RWPE1 (cell line): ENCODE data around the gene SLC10A1.

Experiments used
- CTCF ChIA-PET: fragments of 350-600 bp; sonication (Branson Sonifier 250); formaldehyde crosslinking; extraction: SDS; loops from one replicate; lab custom pipeline; 2021; lab: Yijun Ruan, JAX
- POLR2A ChIA-PET: fragments of 400-600 bp; formaldehyde crosslinking; extraction: SDS; loops from one replicate; lab custom pipeline; 2020; ENCODE audit warnings: antibody characterized with exemption; ENCODE audit not compliant: low non-redundant PET; lab: Yijun Ruan, JAX
- DNase-seq: peaks from one replicate; pipeline ENCODE4 v3.0.0; 2012; ENCODE audit warnings: low spot score
- H3K27ac ChIP-seq: fragments of 450-650 bp; 2 replicates; pipeline ENCODE4 v1.5.1; 2017
- CTCF ChIP-seq: fragments of 450-650 bp; conservative IDR thresholded peaks from 2 replicates; pipeline ENCODE4 v1.5.1; 2017; ENCODE audit warnings: low read depth, mild to moderate bottlenecking

The SLC10A1 gene

GRCh38 chr14:69796797-69797500 is at the start of gene SLC10A1:
SLC10A1 (minus strand) TSS chr14:69797241; CDS start chr14:69797155, 86 bp downstream.
- no peak for DNase-seq
- no peak for TF ChIP-seq CTCF
- H3K27ac ChIP-seq, result no peak within 1 kb of the TSS
- ChIA-PET CTCF (no interaction called here), POLR2A (no interaction called here)

- ChIA-PET CTCF (no interaction called here), POLR2A (no interaction called here)
- H3K27ac ChIP-seq, result no peak overlapping the region
- DNase-seq, result no peak
- no peak for TF ChIP-seq CTCF
These were observed 48.7 kb upstream of the SLC10A1 start for GRCh38 chr14:69845787-69846186.

GRCh38 chr14:69845050-69845581 is 48.1 kb upstream of the SLC10A1 start:
- CTCF ChIA-PET, result no interaction called here
- TF ChIP-seq CTCF, result no peak
- POLR2A ChIA-PET, result no interaction called here
- no peak overlapping the region for H3K27ac ChIP-seq
- no peak for DNase-seq

- H3K27ac ChIP-seq, result no peak overlapping the region
- ChIA-PET POLR2A (no interaction called here), CTCF (no interaction called here)
- no peak for TF ChIP-seq CTCF
- no peak for DNase-seq
These were observed 47.1 kb upstream of the SLC10A1 start for GRCh38 chr14:69844171-69844570.

- ChIA-PET CTCF (interaction anchor here (0.5 to 0.6 kb wide), 2 partner anchors 268 to 508 kb away, joined by 3 to 7 read pairs; partner anchors contain the start of gene CCDC177), POLR2A (interaction anchor here (0.6 kb wide), 1 partner anchor 139 kb away, joined by 5 read pairs; no protein-coding TSS in a partner anchor)
- no peak for DNase-seq
- no peak overlapping the region for H3K27ac ChIP-seq
- no peak for TF ChIP-seq CTCF
These were observed 45.8 kb upstream of the SLC10A1 start for GRCh38 chr14:69842686-69843420.

- no peak for TF ChIP-seq CTCF
- POLR2A ChIA-PET, result no interaction called here
- no peak for DNase-seq
- no peak overlapping the region for H3K27ac ChIP-seq
- CTCF ChIA-PET, result interaction anchor here (0.9 kb wide), 1 partner anchor 21 kb away, joined by 3 read pairs; no protein-coding TSS in a partner anchor
These were observed 44.6 kb upstream of the SLC10A1 start for GRCh38 chr14:69841656-69842055.
